K562 (cell line): ENCODE measurements around the gene WASL. TPM values are rescaled to one million over a fixed set of nuclear protein-coding genes. Genes with fewer than 3 reads are reported as not detected.

ENCODE experiments used
- ATAC-seq: fragments of 200-7000 bp; cut with Tn5 transposase; 3 replicates; pipeline ENCODE4 v1.9.1; 2020; ENCODE audit warnings: moderate library complexity
- BruUV-seq: library from RNA; stranded (reverse); fragments of 400-500 nt; replicated peaks from 2 replicates; lab custom pipeline; 2021; lab: Mats Ljungman, UMichigan
- CTCF ChIA-PET: fragments of 300-600 bp; formaldehyde crosslinking; extraction: SDS; loops from one replicate; lab custom pipeline; 2021; ENCODE audit warnings: low intra/inter-chr PET ratio; lab: Yijun Ruan, JAX
- POLR2A ChIA-PET: fragments of 300-600, 350-650 bp; sonication (Branson Sonifier 250); formaldehyde crosslinking; extraction: SDS; loops from one replicate; lab custom pipeline; 2021; ENCODE audit warnings: antibody characterized with exemption, inconsistent platforms; lab: Yijun Ruan, JAX
- DNase-seq, 4 experiments: peaks; one replicate each; pipeline versions ENCODE4 v3.0.0 to v3.0.0-alpha.2; 2011 to 2018; ENCODE audit warnings: low spot score in 3 of 4, mixed read lengths in 3 of 4; ENCODE audit errors: extremely low read depth in 1 of 4
- FAIRE-seq: peaks from 2 replicates; lab custom pipeline; 2011; peaks lifted over from hg19 to GRCh38; lab: Jason Lieb, UNC
- H2AFZ ChIP-seq: 2 replicates; pipeline ENCODE4 v1.6.0; 2011; ENCODE audit warnings: low read depth, low read length, control low read depth, inconsistent platforms
- H3K27ac ChIP-seq: fragments of 200-600 bp; 3 replicates; pipeline ENCODE4 v1.8.0; 2011; ENCODE audit warnings: low read depth, mild to moderate bottlenecking, control low read depth, inconsistent platforms, low read length, moderate library complexity, mixed read lengths; ENCODE audit errors: extremely low read depth
- H3K27me3 ChIP-seq, 2 experiments: fragments of 300-600 bp in 1 of 2; 2 replicates in 1 of 2; 3 replicates in 1 of 2; pipeline versions ENCODE4 v1.6.0 to v1.8.0; 2011; ENCODE audit warnings: inconsistent platforms in 2 of 2, low read length in 2 of 2, mild to moderate bottlenecking in 1 of 2, mixed read lengths in 1 of 2, moderate library complexity in 1 of 2; ENCODE audit not compliant: control insufficient read depth in 2 of 2, insufficient read depth in 2 of 2
- H3K36me3 ChIP-seq: fragments of 300-600 bp; 3 replicates; pipeline ENCODE4 v1.8.0; 2011; ENCODE audit warnings: mild to moderate bottlenecking, low read length, inconsistent platforms; ENCODE audit not compliant: control insufficient read depth, insufficient read depth
- H3K4me1 ChIP-seq, 2 experiments: fragments of 200-600 bp in 1 of 2; replicated peaks in 1 of 2; 2 replicates in 1 of 2; 3 replicates in 1 of 2; pipeline versions ENCODE4 v1.5.1 to v1.8.0; 2011; ENCODE audit warnings: inconsistent platforms in 2 of 2, low read length in 2 of 2, mild to moderate bottlenecking in 1 of 2, mixed read lengths in 1 of 2, moderate library complexity in 1 of 2; ENCODE audit not compliant: control insufficient read depth in 2 of 2, insufficient read depth in 2 of 2
- H3K4me2 ChIP-seq: 2 replicates; pipeline ENCODE4 v1.6.1; 2011; ENCODE audit warnings: low read length, control low read depth, inconsistent platforms, mixed read lengths; ENCODE audit not compliant: insufficient read depth
- H3K4me3 ChIP-seq: fragments of 200-600 bp; sonication (generic), shearing (Covaris generic); 2 replicates; pipeline ENCODE4 v1.5.1; 2016; ENCODE audit warnings: control low read depth, inconsistent platforms
- H3K79me2 ChIP-seq: fragments of 200-600 bp; 3 replicates; pipeline ENCODE4 v1.8.0; 2011; ENCODE audit warnings: low read length, inconsistent platforms; ENCODE audit not compliant: control insufficient read depth, insufficient read depth
- H3K9ac ChIP-seq, 2 experiments: 2 replicates each; pipeline versions ENCODE4 v1.6.0 to v1.6.1; 2011; ENCODE audit warnings: low read depth in 2 of 2, low read length in 2 of 2, control low read depth in 1 of 2, inconsistent platforms in 1 of 2, mild to moderate bottlenecking in 1 of 2, mixed read lengths in 1 of 2; ENCODE audit not compliant: insufficient read depth in 1 of 2
- H3K9me1 ChIP-seq: one replicate; pipeline ENCODE4 v1.6.0; 2011; ENCODE audit warnings: inconsistent platforms, mild to moderate bottlenecking, low read length, moderate library complexity; ENCODE audit not compliant: control insufficient read depth, insufficient read depth
- H3K9me3 ChIP-seq: replicated peaks from 2 replicates; pipeline ENCODE4 v1.5.1; 2011; ENCODE audit warnings: low read depth, low read length, inconsistent platforms; ENCODE audit not compliant: control insufficient read depth, insufficient read depth
- H4K20me1 ChIP-seq: replicated peaks from 2 replicates; pipeline ENCODE4 v1.6.1; 2011; ENCODE audit warnings: low read length, inconsistent platforms, mixed read lengths; ENCODE audit not compliant: control insufficient read depth, insufficient read depth
- ARID4B ChIP-seq: sonication (generic); formaldehyde crosslinking; IDR thresholded peaks from 2 replicates; pipeline ENCODE4 v1.8.0; 2022; ENCODE audit warnings: mild to moderate bottlenecking, missing genetic modification reagents
- ELF1 ChIP-seq: fragments of 200-800 bp; sonication (Bioruptor generic); IDR thresholded peaks from 2 replicates; pipeline ENCODE4 v1.6.1; 2016; ENCODE audit warnings: missing genetic modification characterization, missing compliant biosample characterization
- GTF2B ChIP-seq: IDR thresholded peaks from 2 replicates; pipeline ENCODE4 v1.6.1; 2011; ENCODE audit not compliant: insufficient read length; ENCODE audit errors: extremely low read depth
- MCM5 ChIP-seq: fragments of 450-650 bp; IDR thresholded peaks from 2 replicates; pipeline ENCODE4 v1.6.1; 2016; ENCODE audit warnings: low read depth
- MYBL2 ChIP-seq, 2 experiments: fragments of 450-650 bp in 1 of 2; sonication (generic) in 1 of 2; formaldehyde crosslinking in 1 of 2; IDR thresholded peaks; 2 replicates each; pipeline versions ENCODE4 v1.6.1 to v1.8.1; 2017 to 2022; ENCODE audit warnings: borderline replicate concordance in 1 of 2, inconsistent platforms in 1 of 2, low read depth in 1 of 2, mild to moderate bottlenecking in 1 of 2, missing genetic modification reagents in 1 of 2, moderate library complexity in 1 of 2
- ZBTB33 ChIP-seq: sonication (generic); formaldehyde crosslinking; IDR thresholded peaks from 2 replicates; pipeline ENCODE4 v1.8.1; 2023; ENCODE audit warnings: mild to moderate bottlenecking, missing genetic modification reagents
- ZNF165 ChIP-seq: fragments of 250-450 bp; sonication (Bioruptor Pico); IDR thresholded peaks from 2 replicates; pipeline ENCODE4 v1.4.0; 2020; ENCODE audit warnings: borderline replicate concordance
- WGBS: fragments of 100-300 bp; shearing (Covaris generic); methylation state at CpG from one replicate; pipeline ENCODE4 v1.1.6; 2016; ENCODE audit warnings: low coverage, mixed read lengths; ENCODE audit not compliant: insufficient coverage; ENCODE audit errors: missing lambda C conversion rate; 5-methylcytosine and 5-hydroxymethylcytosine counted together
- in situ Hi-C: fragments of 300-500 bp; cut with MboI; formaldehyde crosslinking; loops from 4 replicates; pipeline ENCODE4 v1.15.0; 2018; ENCODE audit warnings: inconsistent platforms, mixed read lengths
- intact Hi-C: fragments of 100-400 bp; cut with micrococcal nuclease; formaldehyde crosslinking; loops from 2 replicates; pipeline ENCODE4 v1.14.2; 2022
- polyA plus RNA-seq, 8 experiments: library from polyadenylated mRNA; depleted of rRNA in 4 of 8; stranded (reverse) in 5 of 8; unstranded in 3 of 8; fragments of >200 nt; fragmentation: Nextera tagmentation in 2 of 8; fragmentation: Illumina TruSeq in 1 of 8; extraction: Ambion mirVana in 2 of 8; extraction: Trizol in 1 of 8; gene quantifications; 2 replicates each; pipeline versions ENCODE4 v1.2.1 to v1.2.3, GENCODE V29; 2011 to 2014; ENCODE audit warnings: inconsistent platforms in 1 of 8, missing spikeins in 1 of 8
- total RNA-seq, 7 experiments: library from RNA; depleted of rRNA in 6 of 7; stranded (reverse); fragments of >200 nt in 6 of 7; fragmentation: Illumina TruSeq in 2 of 7; extraction: Trizol in 2 of 7; gene quantifications; 2 replicates each; pipeline versions ENCODE4 v1.2.1 to v1.2.3, GENCODE V29; 2011 to 2021; ENCODE audit warnings: low replicate concordance in 1 of 7

WASL gene
- total and polyA plus RNA-seq, 9 of the 15 experiments (the other 6 are each of a cell fraction or from before 2014, with no cell fraction given) = 3.2 to 13.9 (median 8.3) TPM

GRCh38 chr7:123768493-123768892 is 19.7 kb upstream of the WASL start:
- Histone ChIP-seq H3K79me2 (no peaks in the 10 kb centered on the region), H3K36me3 (no peaks in the 10 kb centered on the region), H3K27me3 (no peaks in the 10 kb centered on the region), H3K9ac (no peak overlapping the region), H3K4me3 (no peak overlapping the region), H3K9me1 (no peaks in the 10 kb centered on the region), H3K4me1 (0 out of 5 replicates have a peak, but pooled peaks cover 0 to 4% of the 10 kb centered on the region in 2 experiments), H2AFZ (peak overlapping the region; percentile 42; the same call in 1 of the 2 replicates), H3K9me3 (no peaks in the 10 kb centered on the region), H4K20me1 (no peaks in the 10 kb centered on the region), H3K4me2 (0 out of 2 replicates have a peak overlapping the region, but pooled peaks have one; percentile 2), H3K27ac (no peak overlapping the region)
- POLR2A ChIA-PET = no interaction called here
- intact Hi-C loops = no loop called here
- CTCF ChIA-PET = no interaction called here
- WGBS = 9% methylated on average over 3 of the region's 3 CpGs
- DNase-seq (no peak), FAIRE-seq (no peak), ATAC-seq (peak; percentile 60)
- no peak for TF ChIP-seq MCM5
- TF ChIP-seq GTF2B = no peak
- no TSS peak for BruUV-seq
- in situ Hi-C loops = no loop called here

- no peak overlapping the region for H3K9ac ChIP-seq
- ChIA-PET CTCF (no interaction called here), POLR2A (interaction anchor here (2.1 to 3.0 kb wide), 2 partner anchors 13 kb away, joined by 8 to 17 read pairs; partner anchors contain the start of gene WASL)
- H3K36me3 ChIP-seq = no peaks in the 10 kb centered on the region
- intact Hi-C loops (no loop called here), in situ Hi-C loops (no loop called here)
- no peaks in the 10 kb centered on the region for H3K79me2 ChIP-seq
- H3K9me1 ChIP-seq = no peaks in the 10 kb centered on the region
- no peaks in the 10 kb centered on the region for H4K20me1 ChIP-seq
- DNase-seq (no peak), ATAC-seq (no peak), FAIRE-seq (no peak)
- H3K4me2 ChIP-seq = no peak overlapping the region
- H3K9me3 ChIP-seq = no peaks in the 10 kb centered on the region
- no peaks in the 10 kb centered on the region for H3K27me3 ChIP-seq
- whole genome bisulfite sequencing = 85% methylated on average over 36 of the region's 43 CpGs
- BruUV-seq = no TSS peak
- H2AFZ ChIP-seq = no peak overlapping the region
- no peak overlapping the region for H3K4me3 ChIP-seq
- no peak overlapping the region for H3K27ac ChIP-seq
- no peaks in the 10 kb centered on the region for H3K4me1 ChIP-seq
- TF ChIP-seq MYBL2 (IDR thresholded peaks at IDR 0.05; ENCODE audit: low read depth) = no peak
- 0 out of 2 replicates have a peak, but pooled peaks have one; percentile 29 for TF ChIP-seq MYBL2 (CRISPR knock-in tag; IDR thresholded peaks at IDR 0.05; ENCODE audit: borderline replicate concordance)
- no peak for TF ChIP-seq ELF1
- TF ChIP-seq ZBTB33 (CRISPR knock-in tag) = peak; percentile 85
- TF ChIP-seq ARID4B (CRISPR knock-in tag) = no peak
- no peak for TF ChIP-seq ZNF165 (CRISPR knock-in tag)
Measured at GRCh38 chr7:123763191-123763661, 14.4 kb upstream of the WASL start.
